Activated CD8-positive, alpha-beta T cell treated with anti-CD3 and anti-CD28 coated beads for 36 hours (primary cell): ENCODE data around the gene CARD6. TPM values are rescaled to one million over a fixed set of nuclear protein-coding genes. Genes with fewer than 3 reads are reported as not detected.

ENCODE experiments used
- ATAC-seq: fragments of 200-7000 bp; cut with Tn5 transposase; one replicate; pipeline ENCODE4 v1.10.0; 2021; ENCODE audit warnings: mild to moderate bottlenecking, moderate library complexity
- CTCF ChIA-PET: fragments of 350-600 bp; sonication (Branson Sonifier 250); formaldehyde crosslinking; loops from one replicate; lab custom pipeline; 2021; ENCODE audit warnings: antibody characterized with exemption; lab: Charles Lee
- POLR2A ChIA-PET: fragments of 350-600 bp; sonication (Branson Sonifier 250); formaldehyde crosslinking; loops from one replicate; lab custom pipeline; 2021; ENCODE audit warnings: antibody characterized with exemption; lab: Charles Lee
- DNase-seq: peaks from one replicate; pipeline ENCODE4 v3.0.0-alpha.2; 2020
- H3K27ac Mint-ChIP-seq: one replicate; pipeline ENCODE4 v1.8.0; 2021; ENCODE audit warnings: mild to moderate bottlenecking, mixed read lengths
- H3K27me3 Mint-ChIP-seq: one replicate; pipeline ENCODE4 v1.8.0; 2021; ENCODE audit warnings: mixed read lengths
- H3K36me3 Mint-ChIP-seq: one replicate; pipeline ENCODE4 v1.8.0; 2021; ENCODE audit warnings: low read depth, mixed read lengths
- H3K4me1 Mint-ChIP-seq: one replicate; pipeline ENCODE4 v1.8.0; 2021; ENCODE audit warnings: low read depth, mixed read lengths
- H3K4me3 Mint-ChIP-seq: one replicate; pipeline ENCODE4 v1.8.0; 2021; ENCODE audit warnings: mild to moderate bottlenecking, moderate library complexity, mixed read lengths
- H3K9me3 Mint-ChIP-seq: one replicate; pipeline ENCODE4 v1.8.0; 2021; ENCODE audit warnings: mixed read lengths
- intact Hi-C: fragments of 100-400 bp; cut with micrococcal nuclease; formaldehyde crosslinking; loops from one replicate; pipeline ENCODE4 v1.10.0; 2022
- total RNA-seq, 2 experiments: library from RNA; stranded (reverse); gene quantifications; one replicate each; pipeline ENCODE4 v1.2.3, GENCODE V29; 2021
- TF ChIP-seq, protein P1 (sequence below): fragments of 200-600 bp; IDR thresholded peaks from one replicate; pipeline ENCODE4 v1.8.0; 2022; ENCODE audit warnings: antibody characterized with exemption, mild to moderate bottlenecking

Gene CARD6
- total RNA-seq, 2 experiments from 2014 or later: 1.2 to 1.4 TPM

DNA sequence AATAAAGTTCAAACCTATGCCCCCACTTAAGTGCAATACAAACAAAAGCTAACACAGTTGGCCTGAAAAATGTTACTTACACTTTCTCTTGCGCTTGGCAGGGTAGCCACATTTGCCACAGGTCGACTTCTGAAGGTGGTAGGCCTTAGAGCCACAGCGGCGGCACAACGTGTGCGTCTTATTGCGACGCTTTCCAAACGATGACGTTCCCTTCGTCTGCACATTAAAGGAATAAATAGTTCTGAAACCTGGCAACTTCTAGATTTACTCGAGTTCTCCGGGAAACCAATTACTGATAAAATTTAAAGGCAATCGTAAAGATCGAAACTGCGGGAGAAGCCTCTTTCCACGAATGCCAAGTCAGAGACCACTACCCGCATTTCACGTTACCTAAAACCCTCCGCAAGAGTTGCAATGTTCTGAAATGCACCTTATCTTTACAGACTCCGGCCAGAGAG lies 6.7 kb upstream of the CARD6 start:
- CTCF ChIA-PET: interaction anchor here (2.5 kb wide), 1 partner anchor 36 kb away, joined by 8 read pairs; the partner anchor contains the start of gene PRKAA1
- peak; percentile 44 for DNase-seq
- ATAC-seq: no peak

DNA sequence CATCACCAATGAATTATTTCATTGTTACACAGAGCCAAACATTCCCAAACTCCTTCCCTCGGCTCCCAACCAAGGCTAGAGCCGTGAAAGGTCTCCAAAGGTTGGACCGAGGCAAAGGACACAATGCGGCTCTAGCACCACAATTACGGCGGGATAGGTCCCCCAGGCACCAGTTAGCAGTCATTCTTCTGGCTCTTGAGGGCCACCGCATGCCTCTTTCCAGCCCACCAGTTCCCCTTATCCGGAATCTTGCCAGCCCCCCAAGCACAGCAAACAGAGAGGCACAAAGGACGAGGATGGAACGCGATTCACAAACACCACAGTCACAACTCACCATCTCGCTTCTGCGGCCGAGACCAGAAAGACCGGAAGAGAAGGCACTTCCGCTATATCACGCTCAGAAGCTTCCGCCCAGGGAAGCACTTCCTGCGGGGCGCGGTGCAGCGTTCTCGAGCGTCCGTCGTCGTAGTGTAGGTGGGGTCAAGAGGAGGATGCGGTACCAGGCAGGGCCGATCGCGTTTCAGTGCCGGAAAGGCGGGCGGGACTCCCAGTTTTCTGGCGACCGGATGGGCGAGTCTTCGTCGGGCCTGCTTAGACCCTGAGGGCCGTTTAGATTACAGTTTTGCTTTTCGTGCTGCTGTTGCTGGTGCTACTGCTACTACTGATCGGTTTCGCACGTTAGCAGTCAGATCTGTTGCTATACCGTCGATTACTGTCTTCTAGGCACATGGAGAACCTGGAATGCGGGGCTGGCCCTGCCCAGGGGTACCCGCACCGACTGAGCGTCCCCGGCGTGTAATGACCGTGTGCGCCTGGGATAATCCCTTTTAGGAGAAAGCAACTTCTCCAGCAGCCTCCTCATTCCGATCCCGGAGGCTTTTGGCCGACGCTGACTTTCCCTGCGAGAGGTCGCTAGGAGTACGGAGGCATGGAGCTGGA lies 6.0 kb upstream of the CARD6 start, which contains the start of gene RPL37:
Gene RPL37, minus strand, starts transcription at position 374 of the 939 bp plus-strand sequence. Its CDS starts 37 bp downstream, at position 337.
- ATAC-seq: peak; percentile 96
- Mint-ChIP-seq H3K4me1 (peaks cover 36% of the 10 kb centered on the region), H3K9me3 (peaks cover 4% of the 10 kb centered on the region), H3K4me3 (peak within 1 kb of the TSS; percentile 93), H3K36me3 (peaks cover 54% of the 10 kb centered on the region), H3K27ac (peak within 1 kb of the TSS; percentile 100), H3K27me3 (no peaks in the 10 kb centered on the region)
- TF ChIP-seq, protein P1, sequence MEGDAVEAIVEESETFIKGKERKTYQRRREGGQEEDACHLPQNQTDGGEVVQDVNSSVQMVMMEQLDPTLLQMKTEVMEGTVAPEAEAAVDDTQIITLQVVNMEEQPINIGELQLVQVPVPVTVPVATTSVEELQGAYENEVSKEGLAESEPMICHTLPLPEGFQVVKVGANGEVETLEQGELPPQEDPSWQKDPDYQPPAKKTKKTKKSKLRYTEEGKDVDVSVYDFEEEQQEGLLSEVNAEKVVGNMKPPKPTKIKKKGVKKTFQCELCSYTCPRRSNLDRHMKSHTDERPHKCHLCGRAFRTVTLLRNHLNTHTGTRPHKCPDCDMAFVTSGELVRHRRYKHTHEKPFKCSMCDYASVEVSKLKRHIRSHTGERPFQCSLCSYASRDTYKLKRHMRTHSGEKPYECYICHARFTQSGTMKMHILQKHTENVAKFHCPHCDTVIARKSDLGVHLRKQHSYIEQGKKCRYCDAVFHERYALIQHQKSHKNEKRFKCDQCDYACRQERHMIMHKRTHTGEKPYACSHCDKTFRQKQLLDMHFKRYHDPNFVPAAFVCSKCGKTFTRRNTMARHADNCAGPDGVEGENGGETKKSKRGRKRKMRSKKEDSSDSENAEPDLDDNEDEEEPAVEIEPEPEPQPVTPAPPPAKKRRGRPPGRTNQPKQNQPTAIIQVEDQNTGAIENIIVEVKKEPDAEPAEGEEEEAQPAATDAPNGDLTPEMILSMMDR: no peak
- peak; percentile 96 for DNase-seq
- ChIA-PET POLR2A (interaction anchor here (0.6 to 4.9 kb wide), 13 partner anchors 9 to 427 kb away, joined by 3 to 36 read pairs (median 4); partner anchors contain the start of gene TTC33), CTCF (interaction anchor here (0.7 kb wide), 1 partner anchor 14 kb away, joined by 3 read pairs; no protein-coding TSS in a partner anchor)
- intact Hi-C loops: loop anchor here (10.0 kb wide), 1 partner anchor 80 kb away; the partner anchor contains the start of gene TTC33

More for the DNA sequence above, 6.7 kb upstream of the CARD6 start:
- TF ChIP-seq, protein P1: no peak
- Mint-ChIP-seq H3K36me3 (peaks cover 61% of the 10 kb centered on the region), H3K4me3 (peak overlapping the region; percentile 93), H3K27ac (peak overlapping the region; percentile 100), H3K4me1 (peaks cover 40% of the 10 kb centered on the region), H3K9me3 (peaks cover 4% of the 10 kb centered on the region), H3K27me3 (no peaks in the 10 kb centered on the region)
- intact Hi-C loops: loop anchor here (10.0 kb wide), 1 partner anchor 80 kb away; the partner anchor contains the start of gene TTC33
- POLR2A ChIA-PET: interaction anchor here (0.6 to 4.9 kb wide), 13 partner anchors 8 to 153 kb away, joined by 3 to 36 read pairs (median 4); partner anchors contain the start of genes PRKAA1 and TTC33

DNA sequence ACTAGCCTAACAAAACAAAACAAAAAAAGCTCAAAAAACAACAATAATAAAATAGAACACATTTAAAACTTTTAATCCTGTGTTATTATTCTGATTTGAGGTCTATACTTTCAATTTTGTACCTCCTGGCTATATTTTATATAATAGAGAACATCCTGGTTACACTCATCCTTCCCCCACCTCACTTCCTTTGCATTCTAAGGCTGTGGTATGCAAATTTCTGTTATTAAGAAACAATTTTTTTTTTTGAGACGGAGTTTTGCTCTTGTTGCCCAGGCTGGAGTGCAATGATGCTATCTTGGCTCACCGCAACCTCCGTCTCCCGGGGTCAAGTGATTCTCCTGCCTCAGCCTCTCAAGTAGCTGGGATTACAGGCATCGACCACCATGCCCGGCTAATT lies 3.1 kb upstream of the CARD6 start:
- no peak overlapping the region for H3K4me3 Mint-ChIP-seq
- peaks cover 3% of the 10 kb centered on the region for H3K27me3 Mint-ChIP-seq
- H3K36me3 Mint-ChIP-seq: peaks cover 26% of the 10 kb centered on the region
- no peak overlapping the region for H3K27ac Mint-ChIP-seq
- peaks cover 15% of the 10 kb centered on the region for H3K4me1 Mint-ChIP-seq
- intact Hi-C loops: loop anchor here (10.0 kb wide), 1 partner anchor 83 kb away; the partner anchor contains the start of gene TTC33
- TF ChIP-seq, protein P1: no peak
- peaks cover 4% of the 10 kb centered on the region for H3K9me3 Mint-ChIP-seq
- DNase-seq (no peak), ATAC-seq (no peak)
- ChIA-PET CTCF (no interaction called here), POLR2A (no interaction called here)

DNA sequence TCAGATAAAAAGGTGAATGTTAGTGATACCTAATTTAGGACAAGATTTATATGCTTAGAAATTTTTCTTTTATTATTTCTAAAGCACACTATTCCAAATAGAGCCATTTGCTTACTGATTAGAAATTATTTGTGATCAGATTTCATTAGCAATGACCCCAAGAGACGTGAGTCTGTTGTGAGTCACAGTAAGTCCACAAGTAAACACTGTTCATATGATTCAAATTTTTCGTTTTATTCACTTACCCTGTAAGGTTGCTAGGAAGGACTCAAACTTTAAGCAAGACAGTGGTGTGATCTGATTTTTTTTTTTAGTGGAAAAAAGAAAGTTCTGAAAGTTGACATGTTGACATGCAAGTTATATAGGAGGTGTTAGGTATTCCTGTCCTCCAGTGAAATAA lies 1.2 kb downstream of the CARD6 start:
- Mint-ChIP-seq H3K4me1 (peaks cover 6% of the 10 kb centered on the region), H3K4me3 (no peak overlapping the region), H3K36me3 (peaks cover 2% of the 10 kb centered on the region), H3K27me3 (peaks cover 16% of the 10 kb centered on the region), H3K27ac (no peak overlapping the region), H3K9me3 (no peaks in the 10 kb centered on the region)
- DNase-seq: no peak
- CTCF ChIA-PET: interaction anchor here (0.7 to 0.8 kb wide), 2 partner anchors 9 to 1926 kb away, joined by 3 read pairs; no protein-coding TSS in a partner anchor
- no peak for ATAC-seq
- TF ChIP-seq, protein P1: no peak
- POLR2A ChIA-PET: interaction anchor here (2.5 kb wide), 1 partner anchor 11 kb away, joined by 12 read pairs; no protein-coding TSS in a partner anchor
- intact Hi-C loops: no loop called here
